Tibial nerve (tissue), 4 donors: ENCODE measurements around the gene POLR3GL.

Experiments used
- CTCF ChIP-seq, 5 experiments: fragments of 200-600 bp in 3 of 5; fragments of 450-650 bp in 2 of 5; sonication (generic) in 3 of 5; IDR thresholded peaks; one replicate each; pipeline ENCODE4 v1.5.1; 2016 to 2019; ENCODE audit warnings: antibody characterized with exemption in 5 of 5, mild to moderate bottlenecking in 3 of 5, moderate library complexity in 2 of 5
- EP300 ChIP-seq, 2 donors: sonication (generic); formaldehyde crosslinking; IDR thresholded peaks; one replicate each; pipeline ENCODE4 v1.6.1; 2017; ENCODE audit warnings: antibody characterized with exemption in 2 of 2, mild to moderate bottlenecking in 1 of 2

DNA sequence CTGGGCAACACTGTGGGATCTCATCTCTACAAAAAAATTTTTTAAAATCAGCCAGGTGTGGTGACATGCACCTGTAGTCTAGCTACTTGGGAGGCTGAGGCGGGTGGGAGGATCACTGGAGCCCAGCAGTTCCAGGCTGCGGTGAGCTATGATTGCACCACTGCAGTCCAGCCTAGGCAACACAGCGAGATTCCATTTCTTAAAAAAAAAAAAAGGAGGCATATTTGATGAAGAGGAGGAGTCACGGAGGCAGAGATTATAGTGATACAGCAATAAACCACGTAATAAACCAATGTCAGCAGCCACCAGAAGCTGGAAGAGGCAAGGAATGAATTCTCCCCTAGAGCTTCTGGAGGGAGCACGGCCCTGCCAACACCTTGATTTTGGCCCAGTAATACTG, 10.6 kb upstream of the POLR3GL start:
- TF ChIP-seq CTCF (IDR thresholded peaks at IDR 0.05) = no peak
- TF ChIP-seq EP300 (IDR thresholded peaks at IDR 0.05) = no peak
